ENCODE data around the gene KLHL9.

- TF ChIP-seq CTCF (IDR thresholded peaks at IDR 0.05) (no peak), POLR2A (IDR thresholded peaks at IDR 0.05) (no peak), POLR2AphosphoS5 (IDR thresholded peaks at IDR 0.05) (no peak)
These were observed 53.9 kb downstream of the KLHL9 start for GRCh38 chr9:21281275-21281674.

Data from suprapubic skin (tissue), 4 donors.